ENCODE measurements around the gene PPP3CA. TPM values are rescaled to one million over a fixed set of nuclear protein-coding genes. Genes with fewer than 3 reads are reported as not detected.
A peak's percentile ranks its signal among the peaks of the same experiment; 100 is the strongest.

PPP3CA gene
- total and polyA plus RNA-seq, 2 experiments from 2014 or later = 27.0 to 45.2 TPM

DNA sequence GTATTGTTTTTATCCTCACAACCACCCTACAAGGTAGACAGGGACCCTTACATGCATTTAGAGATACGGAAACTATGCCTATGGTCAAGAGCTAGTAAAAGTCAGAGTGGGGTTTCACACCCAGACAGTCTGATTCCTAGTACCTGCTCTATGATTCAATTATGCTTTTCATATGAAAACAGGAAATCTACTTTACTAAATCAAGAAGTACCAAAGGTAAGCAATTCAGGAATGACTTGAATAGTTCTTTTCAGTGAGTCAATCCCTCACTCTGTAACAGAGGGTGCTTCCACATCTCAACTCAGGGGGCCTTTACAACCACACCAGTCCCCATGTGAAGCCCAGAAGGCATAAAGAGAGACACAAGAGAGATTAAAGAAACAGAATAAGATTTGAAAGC, 191.4 kb downstream of the PPP3CA start:
- H3K4me2 ChIP-seq = no peak overlapping the region
- H3K36me3 Mint-ChIP-seq (ENCODE audit: low read depth) = no peaks in the 10 kb centered on the region

More for the DNA sequence above, 191.4 kb downstream of the PPP3CA start:
- H3K9me3 Mint-ChIP-seq = no peaks in the 10 kb centered on the region
- Histone ChIP-seq H3K27me3 (ENCODE audit: insufficient read depth) (no peaks in the 10 kb centered on the region), H3K36me3 (ENCODE audit: insufficient read depth) (no peaks in the 10 kb centered on the region), H3K9me2 (ENCODE audit: insufficient read depth) (no peaks in the 10 kb centered on the region), H3K4me1 (ENCODE audit: insufficient read depth) (peaks cover 28% of the 10 kb centered on the region; the same call in 1 of the 2 replicates), H3K27ac (ENCODE audit: low read depth) (no peak overlapping the region), H3F3A (replicated peaks; ENCODE audit: low read depth) (no peaks in the 10 kb centered on the region), H2AFZ (no peak overlapping the region), H3K79me2 (replicated peaks; ENCODE audit: insufficient read depth) (no peaks in the 10 kb centered on the region), H3K4me3 (no peak overlapping the region), H4K20me1 (replicated peaks; ENCODE audit: insufficient read depth) (no peaks in the 10 kb centered on the region)
- no peak overlapping the region for H3K4me3 Mint-ChIP-seq
- H3K4me1 Mint-ChIP-seq = peaks cover 54% of the 10 kb centered on the region
- H3K27me3 Mint-ChIP-seq (ENCODE audit: insufficient read depth, low read depth, poor library complexity) = peaks cover 2% of the 10 kb centered on the region
- peak overlapping the region; percentile 89 for H3K27ac Mint-ChIP-seq
- TF ChIP-seq ZNF331 (CRISPR knock-in tag; IDR thresholded peaks at IDR 0.05; ENCODE audit: low read depth) = no peak
- TF ChIP-seq EZH2phosphoT487 (IDR thresholded peaks at IDR 0.05; ENCODE audit: unreplicated experiment) = no peak
- TF ChIP-seq POLR2AphosphoS5 (IDR thresholded peaks at IDR 0.05; ENCODE audit: low read depth) = no peak
- TF ChIP-seq, protein P1, sequence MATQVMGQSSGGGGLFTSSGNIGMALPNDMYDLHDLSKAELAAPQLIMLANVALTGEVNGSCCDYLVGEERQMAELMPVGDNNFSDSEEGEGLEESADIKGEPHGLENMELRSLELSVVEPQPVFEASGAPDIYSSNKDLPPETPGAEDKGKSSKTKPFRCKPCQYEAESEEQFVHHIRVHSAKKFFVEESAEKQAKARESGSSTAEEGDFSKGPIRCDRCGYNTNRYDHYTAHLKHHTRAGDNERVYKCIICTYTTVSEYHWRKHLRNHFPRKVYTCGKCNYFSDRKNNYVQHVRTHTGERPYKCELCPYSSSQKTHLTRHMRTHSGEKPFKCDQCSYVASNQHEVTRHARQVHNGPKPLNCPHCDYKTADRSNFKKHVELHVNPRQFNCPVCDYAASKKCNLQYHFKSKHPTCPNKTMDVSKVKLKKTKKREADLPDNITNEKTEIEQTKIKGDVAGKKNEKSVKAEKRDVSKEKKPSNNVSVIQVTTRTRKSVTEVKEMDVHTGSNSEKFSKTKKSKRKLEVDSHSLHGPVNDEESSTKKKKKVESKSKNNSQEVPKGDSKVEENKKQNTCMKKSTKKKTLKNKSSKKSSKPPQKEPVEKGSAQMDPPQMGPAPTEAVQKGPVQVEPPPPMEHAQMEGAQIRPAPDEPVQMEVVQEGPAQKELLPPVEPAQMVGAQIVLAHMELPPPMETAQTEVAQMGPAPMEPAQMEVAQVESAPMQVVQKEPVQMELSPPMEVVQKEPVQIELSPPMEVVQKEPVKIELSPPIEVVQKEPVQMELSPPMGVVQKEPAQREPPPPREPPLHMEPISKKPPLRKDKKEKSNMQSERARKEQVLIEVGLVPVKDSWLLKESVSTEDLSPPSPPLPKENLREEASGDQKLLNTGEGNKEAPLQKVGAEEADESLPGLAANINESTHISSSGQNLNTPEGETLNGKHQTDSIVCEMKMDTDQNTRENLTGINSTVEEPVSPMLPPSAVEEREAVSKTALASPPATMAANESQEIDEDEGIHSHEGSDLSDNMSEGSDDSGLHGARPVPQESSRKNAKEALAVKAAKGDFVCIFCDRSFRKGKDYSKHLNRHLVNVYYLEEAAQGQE (IDR thresholded peaks at IDR 0.05; ENCODE audit: unreplicated experiment) = no peak
- TF ChIP-seq NANOG (IDR thresholded peaks at IDR 0.05; ENCODE audit: borderline replicate concordance) = no peak
- TF ChIP-seq ZNF462 (CRISPR knock-in tag; IDR thresholded peaks at IDR 0.05) = no peak
- TF ChIP-seq EZH2 (IDR thresholded peaks at IDR 0.05; ENCODE audit: low read depth, unreplicated experiment) = no peak
- TF ChIP-seq CREB1 (CRISPR knock-in tag; IDR thresholded peaks at IDR 0.05; ENCODE audit: low read depth) = no peak
- TF ChIP-seq CTCF (conservative IDR thresholded peaks at IDR 0.05; ENCODE audit: low read depth in 2 of 2) = no peak
- TF ChIP-seq STAT1 (IDR thresholded peaks at IDR 0.05; ENCODE audit: unreplicated experiment) = no peak
- no peak for TF ChIP-seq JUNB (IDR thresholded peaks at IDR 0.05; ENCODE audit: unreplicated experiment)
- TF ChIP-seq, protein P2, sequence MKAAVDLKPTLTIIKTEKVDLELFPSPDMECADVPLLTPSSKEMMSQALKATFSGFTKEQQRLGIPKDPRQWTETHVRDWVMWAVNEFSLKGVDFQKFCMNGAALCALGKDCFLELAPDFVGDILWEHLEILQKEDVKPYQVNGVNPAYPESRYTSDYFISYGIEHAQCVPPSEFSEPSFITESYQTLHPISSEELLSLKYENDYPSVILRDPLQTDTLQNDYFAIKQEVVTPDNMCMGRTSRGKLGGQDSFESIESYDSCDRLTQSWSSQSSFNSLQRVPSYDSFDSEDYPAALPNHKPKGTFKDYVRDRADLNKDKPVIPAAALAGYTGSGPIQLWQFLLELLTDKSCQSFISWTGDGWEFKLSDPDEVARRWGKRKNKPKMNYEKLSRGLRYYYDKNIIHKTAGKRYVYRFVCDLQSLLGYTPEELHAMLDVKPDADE (IDR thresholded peaks at IDR 0.05) = no peak
- TF ChIP-seq ZNF114 (CRISPR knock-in tag; IDR thresholded peaks at IDR 0.05) = no peak
- ATAC-seq = peak; percentile 35; the same call in 2 of the 3 replicates
- DNase-seq (ENCODE audit: low spot score) = no peak
